NCI-H226 (cell line): ENCODE results near the gene FH.

Experiments
- DNase-seq: peaks from one replicate; pipeline ENCODE4 v3.0.0-alpha.2; 2015

The FH gene

GRCh38 chr1:241520080-241520465 lies 518 bp upstream of the FH start:
- no peak for DNase-seq

GRCh38 chr1:241518476-241519307 lies 863 bp downstream of the FH start:
- no peak for DNase-seq

GRCh38 chr1:241513378-241513777 lies 6.2 kb downstream of the FH start:
- no peak for DNase-seq

GRCh38 chr1:241507189-241507863 lies 12.2 kb downstream of the FH start:
- DNase-seq = no peak

GRCh38 chr1:241503444-241503843 lies 16.1 kb downstream of the FH start:
- DNase-seq = no peak

GRCh38 chr1:241499910-241500309 lies 19.6 kb downstream of the FH start:
- DNase-seq = no peak

GRCh38 chr1:241495741-241496140 lies 23.8 kb downstream of the FH start:
- DNase-seq = no peak

- DNase-seq = no peak
Observed at GRCh38 chr1:241488739-241489138, 30.8 kb downstream of the FH start.

GRCh38 chr1:241485554-241485992 lies 34.0 kb downstream of the FH start:
- no peak for DNase-seq

GRCh38 chr1:241485145-241485544 lies 34.4 kb downstream of the FH start:
- DNase-seq = no peak

GRCh38 chr1:241482761-241483250 lies 36.7 kb downstream of the FH start:
- DNase-seq = no peak

GRCh38 chr1:241479294-241479693 lies 40.3 kb downstream of the FH start:
- no peak for DNase-seq

- no peak for DNase-seq
Observed at GRCh38 chr1:241475671-241476070, 43.9 kb downstream of the FH start.

- no peak for DNase-seq
Observed at GRCh38 chr1:241473026-241473425, 46.5 kb downstream of the FH start.

- DNase-seq = no peak
Observed at GRCh38 chr1:241470908-241471590, 48.5 kb downstream of the FH start.

- no peak for DNase-seq
Observed at GRCh38 chr1:241470361-241470760, 49.2 kb downstream of the FH start.

GRCh38 chr1:241465673-241466072 lies 53.9 kb downstream of the FH start:
- no peak for DNase-seq

GRCh38 chr1:241464985-241465384 lies 54.6 kb downstream of the FH start:
- DNase-seq = no peak

GRCh38 chr1:241462391-241462790 lies 57.2 kb downstream of the FH start:
- no peak for DNase-seq

- no peak for DNase-seq
Observed at GRCh38 chr1:241460098-241460873, 59.3 kb downstream of the FH start.

- no peak for DNase-seq
Observed at GRCh38 chr1:241459186-241459802, 60.3 kb downstream of the FH start.

GRCh38 chr1:241457421-241457820 lies 62.1 kb downstream of the FH start:
- no peak for DNase-seq
